CD4-positive, alpha-beta T cell treated with Interleukin-21 for 1 hour (primary cell): ENCODE measurements around the gene PRH2.

Source experiments
- DNase-seq: peaks from one replicate; pipeline ENCODE4 v3.0.0-alpha.2; 2020

PRH2 gene

GRCh38 chr12:10928746-10929286, at the start of gene PRH2:
Gene PRH2 (plus strand): TSS chr12:10929236. CDS start chr12:10929274, 38 bp downstream.
- no peak for DNase-seq

- no peak for DNase-seq
These were observed 44.8 kb upstream of the PRH2 start, which contains the start of gene PRH1 for GRCh38 chr12:10884086-10884725. Gene PRH1 (minus strand): TSS chr12:10884255. CDS start chr12:10884217, 38 bp downstream.

- no peak for DNase-seq
These were observed 39.8 kb upstream of the PRH2 start for GRCh38 chr12:10889226-10889625.

- no peak for DNase-seq
These were observed 37.1 kb upstream of the PRH2 start for GRCh38 chr12:10891937-10892336.

- no peak for DNase-seq
These were observed 32.2 kb upstream of the PRH2 start for GRCh38 chr12:10896854-10897253.

- DNase-seq: no peak
These were observed 28.5 kb upstream of the PRH2 start for GRCh38 chr12:10900530-10900929.

GRCh38 chr12:10900972-10901371, 28.1 kb upstream of the PRH2 start:
- no peak for DNase-seq

GRCh38 chr12:10901427-10901826, 27.6 kb upstream of the PRH2 start:
- DNase-seq: no peak

- no peak for DNase-seq
These were observed 24.4 kb upstream of the PRH2 start for GRCh38 chr12:10904686-10905085.

- no peak for DNase-seq
These were observed 19.6 kb upstream of the PRH2 start, which contains the start of gene TAS2R13 for GRCh38 chr12:10909462-10909861. Gene TAS2R13 (minus strand): TSS chr12:10909562. CDS start chr12:10909298, 264 bp downstream.

GRCh38 chr12:10910380-10910779, 18.7 kb upstream of the PRH2 start:
- no peak for DNase-seq

GRCh38 chr12:10919809-10920208, 9.2 kb upstream of the PRH2 start:
- DNase-seq: no peak

GRCh38 chr12:10926269-10926668, 2.8 kb upstream of the PRH2 start:
- no peak for DNase-seq

GRCh38 chr12:10936506-10936905, 7.5 kb downstream of the PRH2 start:
- DNase-seq: no peak

- no peak for DNase-seq
These were observed 10.1 kb downstream of the PRH2 start, which contains the start of gene TAS2R14 for GRCh38 chr12:10939163-10939562. Gene TAS2R14 (minus strand): TSS chr12:10939263. CDS start chr12:10939207, 56 bp downstream.

- DNase-seq: no peak
These were observed 11.4 kb downstream of the PRH2 start for GRCh38 chr12:10940389-10940788.

GRCh38 chr12:10941369-10941768, 12.3 kb downstream of the PRH2 start:
- no peak for DNase-seq

- DNase-seq: no peak
These were observed 13.0 kb downstream of the PRH2 start for GRCh38 chr12:10941916-10942607.

- DNase-seq: no peak
These were observed 14.1 kb downstream of the PRH2 start for GRCh38 chr12:10943167-10943566.

- no peak for DNase-seq
These were observed 23.6 kb downstream of the PRH2 start for GRCh38 chr12:10952645-10953044.

- no peak for DNase-seq
These were observed 27.0 kb downstream of the PRH2 start for GRCh38 chr12:10956085-10956484.

- no peak for DNase-seq
These were observed 28.7 kb downstream of the PRH2 start for GRCh38 chr12:10957741-10958140.

- DNase-seq: peak; percentile 22
These were observed 30.8 kb downstream of the PRH2 start for GRCh38 chr12:10959804-10960203.

GRCh38 chr12:10960211-10960610, 31.2 kb downstream of the PRH2 start:
- peak; percentile 19 for DNase-seq
